Hematopoietic multipotent progenitor cell treated with erythropoietin and hydrocortisone succinate and interleukin-3 and kit ligand, for 8 days (in vitro differentiated cells): Measurements from ENCODE around the gene NET1.

Experiments
- DNase-seq: peaks from one replicate; pipeline ENCODE4 v3.0.0-alpha.2; 2015

The NET1 gene

DNA sequence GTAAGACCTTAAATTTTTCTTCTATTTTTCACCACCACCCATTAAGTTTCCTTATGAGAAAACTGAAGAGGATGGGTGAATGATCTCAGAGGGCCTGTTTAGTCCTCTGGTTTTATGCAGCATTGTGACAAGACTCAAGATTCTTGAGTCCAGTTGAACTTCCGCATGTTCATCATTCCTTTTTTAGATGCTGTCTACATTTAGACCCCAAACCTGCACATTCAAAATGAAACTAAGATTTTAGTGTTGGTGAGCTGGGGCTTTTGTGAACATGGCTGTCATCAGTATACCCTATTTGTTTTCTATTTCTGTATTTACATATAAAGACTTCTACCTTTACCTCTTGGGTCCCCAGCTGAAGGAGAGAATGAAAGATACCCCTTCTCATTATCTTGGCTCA is 31.1 kb downstream of the NET1 start:
- DNase-seq = no peak

DNA sequence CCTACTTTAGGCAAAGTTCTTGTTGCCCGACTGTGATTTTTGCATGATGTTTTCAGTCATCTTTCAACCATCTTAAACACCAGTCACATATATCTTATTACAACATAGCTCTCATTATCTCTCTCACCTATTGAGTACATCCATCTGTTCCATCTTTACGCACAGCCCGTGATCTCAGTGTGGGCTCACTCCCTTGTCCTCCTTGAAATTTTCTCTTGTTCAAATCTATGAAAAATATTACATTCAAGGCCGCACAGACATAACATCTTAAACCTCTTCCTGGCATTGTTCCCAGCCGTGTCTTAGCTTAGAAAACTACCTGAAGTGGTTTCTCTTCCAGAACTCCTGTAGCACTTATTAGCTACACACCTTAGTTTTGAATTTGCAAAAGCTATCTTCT is 32.6 kb downstream of the NET1 start:
- no peak for DNase-seq

DNA sequence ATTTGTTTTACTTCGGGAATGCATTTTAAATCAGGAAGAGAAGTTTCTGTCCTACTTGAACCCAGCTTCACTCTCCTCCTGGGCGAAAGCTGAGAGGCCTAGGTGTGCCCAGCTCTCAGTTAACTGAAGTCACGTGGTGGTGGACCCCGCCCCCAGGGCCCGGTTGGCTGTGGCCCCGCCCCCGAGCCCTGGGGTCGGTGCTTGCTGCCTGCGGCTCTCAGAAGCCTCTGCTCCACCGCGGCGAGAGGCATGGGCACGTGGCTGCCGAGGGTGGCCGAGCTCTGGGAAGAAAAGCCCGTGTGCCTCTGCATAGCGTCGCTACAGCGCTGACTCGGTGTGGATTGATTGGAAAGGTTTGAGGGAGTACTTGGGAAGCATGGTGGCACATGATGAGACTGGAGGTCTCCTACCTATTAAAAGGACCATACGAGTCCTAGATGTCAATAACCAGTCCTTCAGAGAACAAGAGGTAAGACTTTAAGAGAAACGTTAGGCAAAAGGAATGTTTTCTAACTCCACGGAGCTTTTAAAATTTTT is 34.1 kb downstream of the NET1 start:
- peak; percentile 94 for DNase-seq

GRCh38 chr10:5447056-5447455 is 34.7 kb downstream of the NET1 start:
- DNase-seq = peak; percentile 35

GRCh38 chr10:5447611-5448071 is 35.3 kb downstream of the NET1 start:
- peak; percentile 61 for DNase-seq

DNA sequence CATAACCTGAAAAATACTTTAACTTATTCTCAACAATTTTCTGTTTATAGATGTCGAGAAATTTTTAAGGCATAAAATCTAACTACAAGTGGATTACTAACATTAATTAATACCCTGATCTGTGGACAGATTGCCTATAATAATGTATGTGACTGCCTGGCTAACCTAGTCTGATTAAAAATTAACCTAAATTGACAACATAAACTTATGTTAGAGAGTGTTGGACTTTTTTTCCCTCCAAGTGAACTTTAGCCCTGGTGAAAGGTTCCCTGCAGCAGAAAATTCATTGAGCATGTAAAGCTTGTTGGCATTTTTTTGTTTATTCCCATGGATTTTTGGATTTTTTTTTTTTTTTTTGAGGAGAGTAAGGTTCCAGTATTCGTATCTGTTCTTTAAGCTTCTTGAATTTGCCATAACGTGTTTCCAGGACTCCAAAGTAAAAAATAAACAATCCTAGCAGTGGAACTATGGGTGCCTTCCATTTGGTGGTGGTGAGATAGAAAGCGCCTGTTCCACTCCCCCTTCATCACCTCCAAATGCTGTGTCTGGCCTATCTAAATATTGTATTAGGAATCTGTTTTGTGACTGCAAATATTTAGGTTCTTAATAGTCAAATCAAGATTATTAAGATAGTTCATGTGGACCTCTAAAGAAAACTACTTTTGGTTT is 36.1 kb downstream of the NET1 start:
- no peak for DNase-seq

GRCh38 chr10:5449227-5449626 is 36.9 kb downstream of the NET1 start:
- no peak for DNase-seq

DNA sequence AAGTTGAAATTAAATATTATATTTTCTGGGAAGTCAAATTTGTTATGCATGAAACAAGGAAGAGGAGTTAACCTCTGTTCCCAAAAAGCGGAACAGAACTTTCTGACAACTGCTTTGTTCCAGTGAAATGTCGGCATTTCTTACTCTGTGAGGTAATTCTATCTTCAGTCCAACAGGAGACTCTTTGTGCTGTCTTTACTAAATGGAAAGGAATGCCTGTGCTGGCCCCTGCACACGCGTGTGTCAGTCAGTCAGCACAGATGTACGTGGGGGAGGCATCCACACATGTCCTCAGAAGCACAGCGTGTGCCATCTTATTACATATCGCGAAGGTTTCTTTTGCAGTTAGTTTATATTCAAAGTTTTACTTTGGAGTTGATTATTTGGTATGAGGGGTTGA is 37.5 kb downstream of the NET1 start:
- DNase-seq = peak; percentile 51

- no peak for DNase-seq
These were observed 38.4 kb downstream of the NET1 start for GRCh38 chr10:5450605-5451384.

DNA sequence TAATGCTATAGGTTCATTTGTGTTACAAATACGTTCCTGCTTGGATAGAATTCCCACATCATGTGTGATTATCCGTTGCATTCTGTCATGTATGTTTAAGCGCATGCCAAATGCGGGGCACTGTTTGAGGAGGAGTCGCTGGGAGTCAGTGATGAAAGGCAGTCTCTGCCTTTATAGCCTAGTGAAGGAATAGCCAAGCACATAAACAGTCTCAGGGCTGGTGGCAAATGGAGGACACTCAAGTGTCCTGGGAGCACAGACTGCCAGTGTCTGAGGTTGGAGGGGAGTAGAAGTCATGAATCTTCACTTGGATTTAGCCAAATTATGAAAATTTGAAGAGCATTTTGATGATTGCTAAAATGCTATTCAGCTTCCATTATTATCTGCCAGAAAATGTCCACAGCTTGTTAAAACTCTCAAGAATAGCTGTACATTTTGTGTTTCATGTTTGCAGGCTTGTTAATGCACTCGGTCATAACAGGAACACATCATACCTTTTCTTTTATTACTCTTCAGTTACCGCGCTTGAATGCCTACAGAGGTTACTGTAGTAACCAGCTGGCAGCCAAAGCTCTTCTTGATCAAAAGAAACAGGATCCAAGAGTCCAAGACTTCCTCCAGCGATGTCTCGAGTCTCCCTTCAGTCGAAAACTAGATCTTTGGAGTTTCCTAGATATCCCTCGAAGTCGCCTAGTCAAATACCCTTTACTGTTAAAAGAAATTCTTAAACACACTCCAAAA is 41.6 kb downstream of the NET1 start:
- DNase-seq = no peak

GRCh38 chr10:5456563-5456962 is 44.2 kb downstream of the NET1 start:
- no peak for DNase-seq

DNA sequence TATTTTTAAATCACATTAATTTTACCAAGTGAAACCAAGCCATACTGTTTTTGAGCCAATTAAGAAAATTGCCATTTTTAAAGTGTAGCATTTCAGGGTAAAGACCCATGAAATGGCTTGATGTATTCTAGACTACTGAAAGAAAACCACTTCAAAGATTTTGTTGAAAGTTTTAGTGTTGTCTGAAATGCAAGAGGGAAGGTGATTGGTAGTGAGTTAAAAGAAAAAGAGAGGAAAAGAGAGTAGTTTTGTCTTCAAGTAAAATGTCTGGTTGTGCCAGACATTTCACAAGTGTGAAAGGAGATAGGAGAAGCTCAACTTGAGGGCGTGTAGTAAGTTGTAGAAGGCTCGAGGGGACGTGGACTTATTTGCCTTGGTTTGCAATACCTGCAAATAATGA is 45.4 kb downstream of the NET1 start:
- no peak for DNase-seq

- DNase-seq = no peak
These were observed 46.1 kb downstream of the NET1 start for GRCh38 chr10:5458425-5458824.

DNA sequence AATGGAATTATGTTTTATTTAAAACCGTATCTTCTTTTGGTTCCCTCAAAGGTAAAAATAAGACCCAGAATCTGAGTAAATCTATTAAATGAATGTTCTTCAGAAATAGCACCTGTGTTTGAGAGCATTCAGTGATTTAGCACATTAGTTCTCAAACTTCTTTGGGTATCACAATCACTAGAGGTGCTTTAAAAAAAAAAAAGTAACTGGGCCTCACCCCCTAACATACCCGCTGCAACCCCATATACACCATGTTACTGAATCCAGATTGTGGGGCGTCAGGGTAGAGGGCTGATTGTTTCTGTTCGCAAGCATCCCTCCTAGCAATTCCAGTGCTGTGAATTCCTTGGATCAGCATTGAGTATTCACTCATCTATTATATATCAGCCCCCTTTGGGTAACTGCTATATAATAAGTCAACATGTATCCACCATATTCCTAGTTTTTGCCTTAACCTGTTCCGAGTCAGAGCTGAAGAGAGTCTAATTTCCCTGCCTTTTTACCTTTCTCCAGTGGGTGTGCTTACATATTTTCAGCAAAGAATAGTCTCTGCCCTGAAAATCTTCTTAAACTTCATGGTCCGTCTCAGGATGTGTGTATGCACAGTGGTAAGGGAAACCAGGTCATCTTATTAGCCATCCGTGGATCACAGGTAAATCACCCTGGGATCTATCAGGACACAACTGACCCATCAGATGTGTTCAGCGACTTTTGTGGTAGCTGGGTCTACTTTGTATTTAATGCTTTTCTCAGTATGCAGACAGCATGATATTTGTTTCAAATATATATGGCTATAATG is 46.8 kb downstream of the NET1 start:
- DNase-seq = no peak

DNA sequence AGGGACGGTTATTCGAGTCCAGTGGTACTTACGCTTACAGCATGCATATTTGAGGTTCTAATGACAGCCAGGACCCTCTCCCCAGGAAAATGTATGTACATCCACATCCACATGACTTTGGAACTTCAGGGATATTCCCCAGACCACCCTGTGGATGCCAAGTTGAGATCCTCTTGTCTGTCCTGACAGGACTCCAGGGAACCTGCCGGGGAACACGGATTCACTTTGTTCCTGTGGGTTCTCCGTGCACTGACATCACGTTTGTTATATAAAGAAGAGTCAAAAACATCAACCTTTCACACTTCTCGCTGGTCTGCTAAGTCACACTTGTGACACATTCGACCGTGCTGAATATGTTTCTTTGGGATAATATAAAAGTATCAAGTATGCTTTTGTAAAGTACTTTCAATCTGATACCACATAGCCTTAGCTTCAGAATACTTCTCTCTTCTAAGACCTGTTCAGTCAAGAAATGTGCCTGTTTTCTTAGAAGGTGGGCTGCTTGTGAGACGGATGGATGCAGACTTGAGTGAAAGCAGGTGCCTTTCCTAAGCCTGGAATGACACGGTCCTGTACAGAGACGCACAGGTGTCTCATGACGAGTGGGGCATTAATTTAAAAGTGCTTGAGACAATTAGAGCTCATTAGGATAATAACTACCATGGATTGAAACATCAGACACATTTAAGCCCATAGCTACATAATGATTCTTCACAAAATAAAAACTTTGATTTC is 48.3 kb downstream of the NET1 start:
- no peak for DNase-seq

- no peak for DNase-seq
These were observed 48.8 kb downstream of the NET1 start for GRCh38 chr10:5461203-5461588.

- peak; percentile 88 for DNase-seq
These were observed 49.8 kb downstream of the NET1 start for GRCh38 chr10:5461914-5462840.

- DNase-seq = no peak
These were observed 50.5 kb downstream of the NET1 start for GRCh38 chr10:5462841-5463293.

DNA sequence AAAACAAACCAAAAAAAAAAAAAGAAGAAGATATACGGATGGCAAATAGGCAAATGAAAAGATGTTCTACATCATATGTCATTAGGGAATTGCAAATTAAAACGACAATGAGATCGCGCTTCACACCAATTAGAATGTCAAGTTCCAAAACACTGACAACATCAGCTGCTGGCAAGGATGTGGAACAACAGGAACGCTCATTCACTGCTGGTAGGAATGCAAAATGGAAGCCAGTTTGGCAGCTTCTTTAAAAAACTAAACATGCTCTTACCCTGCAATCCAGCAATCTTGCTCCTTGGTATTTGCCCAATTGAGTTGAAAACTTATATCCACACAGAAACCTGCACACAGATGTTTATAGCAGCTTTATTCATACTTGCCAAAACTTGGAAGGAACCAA is 52.2 kb downstream of the NET1 start:
- no peak for DNase-seq

DNA sequence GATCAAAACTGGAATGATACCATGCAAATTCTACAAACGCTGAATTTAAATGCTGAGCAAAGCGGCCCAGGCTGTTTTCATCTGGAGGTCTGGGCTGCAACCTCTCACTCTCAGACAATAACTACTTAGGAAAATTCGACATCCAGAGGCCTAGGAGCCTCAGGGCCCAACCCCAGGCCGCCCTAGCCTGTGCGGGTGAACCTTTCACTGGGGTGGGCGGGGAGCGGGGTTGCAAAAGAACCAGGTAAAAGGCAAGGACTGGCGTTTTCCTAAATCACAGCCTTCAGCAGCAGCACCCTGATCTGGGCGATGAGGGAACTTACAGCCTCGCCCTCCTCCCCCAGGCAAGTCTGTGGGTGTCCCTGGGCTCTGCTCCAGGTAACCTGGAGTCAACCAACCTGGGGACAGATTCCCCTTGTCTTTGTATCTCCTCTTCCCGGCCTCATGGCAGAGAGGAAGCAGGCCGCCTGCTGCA is 53.7 kb downstream of the NET1 start:
- DNase-seq = no peak
